ENCODE results near the gene GLRX. TPM values are rescaled to one million over a fixed set of nuclear protein-coding genes. Genes with fewer than 3 reads are reported as not detected.

GLRX gene
- total RNA-seq, 2 experiments from 2014 or later: 28.4 to 32.6 TPM

DNA sequence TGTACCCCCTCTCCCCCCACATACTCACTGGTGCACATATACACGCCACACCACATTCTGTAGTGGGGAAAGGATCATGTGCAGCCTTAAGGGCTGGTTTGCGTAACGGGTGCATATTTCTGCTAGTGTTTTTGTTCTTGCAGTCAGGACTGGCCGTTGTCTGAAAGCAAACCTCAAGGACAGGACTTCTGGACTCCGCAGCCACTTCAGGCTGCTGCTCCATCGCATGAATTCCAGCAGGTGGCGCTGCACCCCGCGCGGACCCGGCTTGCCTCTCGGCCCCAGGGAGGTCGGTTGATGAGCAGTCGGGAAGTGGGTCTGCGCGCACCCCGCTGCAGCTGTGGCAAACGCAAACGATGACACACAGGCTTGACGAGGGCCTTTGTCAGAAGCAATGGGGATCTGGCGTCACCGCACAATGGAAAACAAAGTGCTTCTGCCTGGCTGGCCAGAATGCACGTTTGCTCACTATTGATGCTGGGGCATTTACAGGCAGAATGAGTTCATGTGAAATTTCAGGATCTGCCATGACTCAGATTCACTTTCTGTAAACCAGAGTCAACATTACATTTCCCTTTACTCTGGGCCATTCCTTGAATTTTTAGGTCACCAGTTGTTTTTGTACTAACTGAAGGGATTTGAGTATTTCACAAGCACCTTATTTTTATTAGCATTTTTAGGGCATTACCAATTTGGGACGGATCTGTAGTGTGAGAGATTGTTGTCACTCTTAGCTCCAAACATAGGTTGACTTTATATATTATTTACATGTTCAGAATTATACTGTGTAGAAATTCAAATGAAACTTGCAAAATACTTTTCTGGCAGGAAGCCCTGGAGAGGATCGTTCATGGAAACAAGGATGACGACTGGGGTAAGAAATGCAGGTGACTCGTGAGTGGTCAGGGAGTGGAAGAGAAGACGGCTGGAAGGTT is 36.4 kb upstream of the GLRX start:
- ChIA-PET CTCF (interaction anchor here (0.6 to 5.3 kb wide), 24 partner anchors 7 to 804 kb away, joined by 3 to 53 read pairs (median 3); no protein-coding TSS in a partner anchor), POLR2A (interaction anchor here (1.0 to 2.3 kb wide), 2 partner anchors 9 to 11 kb away, joined by 4 to 15 read pairs; no protein-coding TSS in a partner anchor)
- H3K27me3 Mint-ChIP-seq: no peaks in the 10 kb centered on the region
- no peaks in the 10 kb centered on the region for H3K9me3 Mint-ChIP-seq
- H3K27ac Mint-ChIP-seq: peak overlapping the region; percentile 66
- DNase-seq (peak; percentile 97), ATAC-seq (peak; percentile 97)
- H3K4me3 Mint-ChIP-seq: peak overlapping the region; percentile 31
- TF ChIP-seq, protein P1, sequence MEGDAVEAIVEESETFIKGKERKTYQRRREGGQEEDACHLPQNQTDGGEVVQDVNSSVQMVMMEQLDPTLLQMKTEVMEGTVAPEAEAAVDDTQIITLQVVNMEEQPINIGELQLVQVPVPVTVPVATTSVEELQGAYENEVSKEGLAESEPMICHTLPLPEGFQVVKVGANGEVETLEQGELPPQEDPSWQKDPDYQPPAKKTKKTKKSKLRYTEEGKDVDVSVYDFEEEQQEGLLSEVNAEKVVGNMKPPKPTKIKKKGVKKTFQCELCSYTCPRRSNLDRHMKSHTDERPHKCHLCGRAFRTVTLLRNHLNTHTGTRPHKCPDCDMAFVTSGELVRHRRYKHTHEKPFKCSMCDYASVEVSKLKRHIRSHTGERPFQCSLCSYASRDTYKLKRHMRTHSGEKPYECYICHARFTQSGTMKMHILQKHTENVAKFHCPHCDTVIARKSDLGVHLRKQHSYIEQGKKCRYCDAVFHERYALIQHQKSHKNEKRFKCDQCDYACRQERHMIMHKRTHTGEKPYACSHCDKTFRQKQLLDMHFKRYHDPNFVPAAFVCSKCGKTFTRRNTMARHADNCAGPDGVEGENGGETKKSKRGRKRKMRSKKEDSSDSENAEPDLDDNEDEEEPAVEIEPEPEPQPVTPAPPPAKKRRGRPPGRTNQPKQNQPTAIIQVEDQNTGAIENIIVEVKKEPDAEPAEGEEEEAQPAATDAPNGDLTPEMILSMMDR (IDR thresholded peaks at IDR 0.05): peak; percentile 92
- intact Hi-C loops (cut with micrococcal nuclease): loop anchor here (1.0 to 5.0 kb wide), 3 partner anchors 11 to 743 kb away; no protein-coding TSS in a partner anchor
- no peaks in the 10 kb centered on the region for H3K36me3 Mint-ChIP-seq (ENCODE audit: low read depth)
- H3K4me1 Mint-ChIP-seq (ENCODE audit: low read depth): peaks cover 45% of the 10 kb centered on the region

DNA sequence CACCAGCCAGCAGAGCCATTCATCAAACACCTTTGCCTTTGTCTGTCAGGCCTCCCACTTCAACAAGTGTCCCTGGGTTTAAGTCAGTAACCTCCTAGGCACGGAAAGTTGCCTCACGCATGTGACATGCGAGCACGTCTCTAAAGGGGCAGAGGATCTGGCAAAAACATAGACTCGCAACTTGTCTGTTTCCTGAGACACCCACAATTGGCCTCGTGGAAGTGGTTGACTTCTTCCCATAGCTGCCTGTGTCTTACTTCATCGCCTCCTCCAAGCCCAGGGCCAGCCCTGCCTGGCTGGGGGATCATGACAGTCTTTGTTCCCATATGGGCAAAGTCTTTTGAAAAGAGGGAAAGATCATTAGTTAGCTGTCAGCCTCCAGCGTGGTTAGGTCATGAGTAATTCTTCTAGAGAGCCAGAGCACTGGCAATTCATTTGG is 35.5 kb upstream of the GLRX start:
- Mint-ChIP-seq H3K4me3 (no peak overlapping the region), H3K27ac (no peak overlapping the region), H3K4me1 (ENCODE audit: low read depth) (peaks cover 39% of the 10 kb centered on the region), H3K27me3 (no peaks in the 10 kb centered on the region), H3K36me3 (ENCODE audit: low read depth) (no peaks in the 10 kb centered on the region), H3K9me3 (no peaks in the 10 kb centered on the region)
- TF ChIP-seq, protein P1 (IDR thresholded peaks at IDR 0.05): no peak
- POLR2A ChIA-PET: interaction anchor here (2.3 kb wide), 1 partner anchor 12 kb away, joined by 15 read pairs; no protein-coding TSS in a partner anchor
- intact Hi-C loops (cut with micrococcal nuclease): loop anchor here (1.0 to 5.0 kb wide), 2 partner anchors 478 to 744 kb away; no protein-coding TSS in a partner anchor
- CTCF ChIA-PET: interaction anchor here (0.7 to 25.0 kb wide), 7 partner anchors 10 to 487 kb away, joined by 3 to 628 read pairs (median 4); partner anchors contain the start of gene ELL2
- DNase-seq: no peak
- no peak for ATAC-seq

DNA sequence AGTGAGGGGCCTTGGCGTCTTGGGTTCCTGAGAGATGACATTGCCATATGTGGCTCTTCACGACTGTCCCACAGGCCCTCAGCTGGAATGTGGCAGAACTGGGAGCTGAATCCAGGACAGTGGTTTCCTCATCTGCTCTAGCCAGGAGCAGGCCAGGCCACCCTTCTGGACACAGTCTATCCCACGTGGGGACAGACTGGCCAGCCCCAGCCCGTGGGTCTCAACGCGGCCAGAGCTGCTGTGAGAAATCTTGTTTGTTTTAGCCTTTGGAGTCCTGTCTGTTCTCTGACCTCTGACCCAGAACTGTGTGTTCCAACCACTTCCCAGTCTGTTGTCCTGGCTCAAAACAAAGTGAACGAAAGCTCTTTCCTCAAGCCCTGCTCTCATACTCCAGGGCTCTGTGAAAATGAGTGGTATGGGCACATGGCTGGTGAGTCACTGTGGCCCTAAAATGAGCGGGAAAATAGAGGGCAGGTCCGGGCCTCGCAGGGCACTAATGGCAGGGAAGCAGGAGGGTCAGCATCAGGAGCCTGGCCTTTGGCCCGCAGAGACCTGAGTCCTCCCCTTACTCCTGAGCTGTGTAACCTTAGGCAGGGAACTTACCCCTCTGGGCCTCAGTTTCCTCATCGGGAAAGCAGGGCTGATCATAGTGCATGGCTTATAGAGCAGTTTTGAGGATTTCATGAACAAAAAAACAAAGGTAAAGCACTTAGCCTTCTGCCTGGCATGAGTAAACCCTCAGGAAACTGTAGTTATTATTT is 34.8 kb upstream of the GLRX start:
- Mint-ChIP-seq H3K4me1 (ENCODE audit: low read depth) (peaks cover 33% of the 10 kb centered on the region), H3K36me3 (ENCODE audit: low read depth) (no peaks in the 10 kb centered on the region), H3K4me3 (no peak overlapping the region), H3K9me3 (no peaks in the 10 kb centered on the region), H3K27me3 (no peaks in the 10 kb centered on the region), H3K27ac (no peak overlapping the region)
- CTCF ChIA-PET: interaction anchor here (0.7 to 25.0 kb wide), 8 partner anchors 10 to 744 kb away, joined by 3 to 628 read pairs (median 6); partner anchors contain the start of gene ELL2
- ATAC-seq (no peak), DNase-seq (no peak)
- TF ChIP-seq, protein P1 (IDR thresholded peaks at IDR 0.05): no peak
- intact Hi-C loops (cut with micrococcal nuclease): loop anchor here (5.0 kb wide), 1 partner anchor 745 kb away; no protein-coding TSS in a partner anchor
- POLR2A ChIA-PET: no interaction called here

DNA sequence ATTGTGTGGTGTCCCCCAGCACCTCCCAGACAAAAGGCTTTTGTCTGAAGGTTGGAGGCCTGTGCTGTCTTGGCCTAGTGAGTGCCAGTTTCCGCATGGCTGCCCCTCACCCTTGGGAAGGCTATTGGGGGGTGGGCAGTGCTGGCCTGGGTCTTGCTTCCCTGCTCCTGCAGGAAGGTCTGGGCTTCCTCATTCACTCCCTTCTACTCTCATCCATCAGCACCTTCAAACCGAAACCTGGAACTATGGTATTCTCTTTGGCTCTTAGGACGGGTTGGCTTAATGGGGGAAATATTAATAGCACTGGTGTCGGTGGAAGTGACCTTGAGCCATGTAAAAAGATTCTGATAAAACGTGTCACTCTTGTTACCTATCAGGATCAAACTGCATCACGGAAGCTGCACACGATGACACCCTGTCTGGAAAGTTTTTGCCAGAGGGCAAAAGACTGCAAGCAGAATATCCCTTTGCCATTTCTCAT is 34.0 kb upstream of the GLRX start:
- no peak overlapping the region for H3K27ac Mint-ChIP-seq
- no peak for ATAC-seq
- H3K9me3 Mint-ChIP-seq: no peaks in the 10 kb centered on the region
- intact Hi-C loops (cut with micrococcal nuclease): loop anchor here (5.0 kb wide), 1 partner anchor 746 kb away; no protein-coding TSS in a partner anchor
- peaks cover 24% of the 10 kb centered on the region for H3K4me1 Mint-ChIP-seq (ENCODE audit: low read depth)
- no peaks in the 10 kb centered on the region for H3K36me3 Mint-ChIP-seq (ENCODE audit: low read depth)
- no peak overlapping the region for H3K4me3 Mint-ChIP-seq
- H3K27me3 Mint-ChIP-seq: no peaks in the 10 kb centered on the region
- ChIA-PET CTCF (interaction anchor here (1.0 to 25.0 kb wide), 6 partner anchors 9 to 745 kb away, joined by 3 to 628 read pairs (median 11); no protein-coding TSS in a partner anchor), POLR2A (no interaction called here)
- TF ChIP-seq, protein P1 (IDR thresholded peaks at IDR 0.05): no peak
- no peak for DNase-seq
